PC-9 (cell line): ENCODE measurements around the gene PCNT. TPM values are rescaled to one million over a fixed set of nuclear protein-coding genes. Genes with fewer than 3 reads are reported as not detected.

Experiments used
- BruUV-seq: library from RNA; stranded (reverse); fragments of 400-500 nt; replicated peaks from 2 replicates; lab custom pipeline; 2021; lab: Mats Ljungman, UMichigan
- CTCF ChIA-PET: fragments of 300-600 bp; sonication (Branson Sonifier 250); formaldehyde crosslinking; loops from one replicate; lab custom pipeline; 2022; ENCODE audit warnings: antibody characterized with exemption; lab: Charles Lee
- POLR2A ChIA-PET: fragments of 300-600 bp; sonication (Branson Sonifier 250); formaldehyde crosslinking; loops from one replicate; lab custom pipeline; 2022; ENCODE audit warnings: antibody characterized with exemption; ENCODE audit not compliant: unreplicated experiment; lab: Charles Lee
- DNase-seq, 2 experiments: peaks; one replicate each; pipeline versions ENCODE4 v3.0.0 to v3.0.0-alpha.2; 2015 to 2022; ENCODE audit warnings: mixed read lengths in 1 of 2
- H2AFZ ChIP-seq: fragments of 200-600 bp; sonication (generic); 2 replicates; pipeline ENCODE4 v1.8.1; 2017; ENCODE audit warnings: antibody characterized with exemption
- H3F3A ChIP-seq: fragments of 200-600 bp; sonication (generic); 2 replicates; pipeline ENCODE4 v1.8.1; 2017; ENCODE audit warnings: antibody characterized with exemption, mild to moderate bottlenecking, low read depth; ENCODE audit not compliant: insufficient read depth
- H3K27ac ChIP-seq: fragments of 200-600 bp; sonication (generic); 2 replicates; pipeline ENCODE4 v1.6.1; 2016; ENCODE audit warnings: mixed run types
- H3K27me3 ChIP-seq: fragments of 200-600 bp; sonication (generic); 2 replicates; pipeline ENCODE4 v1.6.1; 2016; ENCODE audit warnings: low read depth, mixed run types; ENCODE audit not compliant: insufficient read depth
- H3K36me3 ChIP-seq: fragments of 200-600 bp; sonication (generic); 2 replicates; pipeline ENCODE4 v1.6.1; 2016; ENCODE audit warnings: low read depth, mixed run types
- H3K4me1 ChIP-seq: fragments of 200-600 bp; sonication (generic); replicated peaks from 2 replicates; pipeline ENCODE4 v1.6.1; 2016; ENCODE audit warnings: mixed run types; ENCODE audit not compliant: insufficient read depth
- H3K4me2 ChIP-seq: fragments of 200-600 bp; sonication (generic); 2 replicates; pipeline ENCODE4 v1.6.1; 2017; ENCODE audit warnings: mixed run types
- H3K4me3 ChIP-seq: fragments of 200-600 bp; sonication (generic); 2 replicates; pipeline ENCODE4 v1.6.1; 2016; ENCODE audit warnings: mixed run types
- H3K79me2 ChIP-seq: fragments of 200-600 bp; sonication (generic); 2 replicates; pipeline ENCODE4 v1.6.1; 2017; ENCODE audit warnings: low read depth, mixed run types
- H3K9me2 ChIP-seq: fragments of 200-600 bp; sonication (generic); 2 replicates; pipeline ENCODE4 v1.8.1; 2017; ENCODE audit warnings: mild to moderate bottlenecking; ENCODE audit not compliant: insufficient read depth
- H3K9me3 ChIP-seq: fragments of 200-600 bp; sonication (generic); 2 replicates; pipeline ENCODE4 v1.8.1; 2016; ENCODE audit warnings: low read depth; ENCODE audit not compliant: insufficient read depth
- H4K20me1 ChIP-seq: fragments of 200-600 bp; sonication (generic); 2 replicates; pipeline ENCODE4 v1.8.1; 2017; ENCODE audit not compliant: insufficient read depth
- EZH2 ChIP-seq: fragments of 200-600 bp; sonication (generic); IDR thresholded peaks from 2 replicates; pipeline ENCODE4 v1.8.0; 2017; ENCODE audit warnings: antibody characterized with exemption, low read depth
- intact Hi-C: fragments of 100-400 bp; cut with micrococcal nuclease; formaldehyde crosslinking; loops from one replicate; pipeline ENCODE4 v1.10.0; 2022; ENCODE audit not compliant: unreplicated experiment
- total RNA-seq: library from RNA; stranded (reverse); gene quantifications from 2 replicates; pipeline ENCODE4 v1.2.3, GENCODE V29; 2021
- TF ChIP-seq, protein P1 (sequence below): fragments of 200-600 bp; sonication (generic); conservative IDR thresholded peaks from 2 replicates; pipeline ENCODE4 v1.6.1; 2017; ENCODE audit warnings: mixed run types, antibody characterized with exemption, mild to moderate bottlenecking, moderate library complexity

PCNT gene
- total RNA-seq, 1 experiment from 2014 or later = 33.4 TPM

DNA sequence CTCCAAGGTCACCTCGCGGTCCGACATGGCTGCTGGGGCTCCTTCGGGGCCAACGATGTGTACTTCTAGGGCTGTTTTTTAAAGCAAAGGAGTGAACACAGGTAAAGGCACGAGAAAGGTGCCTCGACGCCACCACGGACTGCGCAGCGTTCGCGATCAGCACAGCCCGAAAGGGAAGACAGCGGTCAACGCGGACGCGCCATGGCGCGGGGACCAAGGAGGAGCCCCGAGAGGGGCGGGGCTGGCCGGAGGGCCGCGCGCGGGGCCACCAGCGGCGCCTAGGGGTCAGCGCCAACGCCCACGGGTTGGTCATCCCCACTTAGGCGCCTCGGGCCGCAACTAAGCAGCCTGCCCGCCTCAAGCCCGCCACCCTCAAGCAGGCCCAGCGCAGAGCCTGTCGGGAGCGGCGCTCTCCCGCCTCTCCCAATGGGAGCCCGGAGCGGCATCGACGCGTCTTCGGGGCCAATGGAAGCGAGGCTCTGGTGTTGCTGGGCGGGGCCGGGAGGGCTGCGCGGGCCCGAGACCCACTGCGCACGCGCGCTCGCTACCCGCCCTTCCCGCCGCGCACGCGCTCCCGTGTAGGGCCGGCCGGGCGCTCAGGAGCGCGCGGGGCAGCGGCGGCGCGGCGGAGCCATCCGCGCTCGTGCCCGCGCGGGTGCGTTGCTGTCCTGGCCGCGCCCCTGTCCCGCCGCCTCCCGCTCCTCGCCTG lies 134.5 kb downstream of the PCNT start, which contains the start of gene DIP2A:
TSS of gene DIP2A (plus strand) at position 577 of the 709 bp plus-strand sequence. CDS start 241 bp downstream, outside the sequence.
- H3K36me3 ChIP-seq = no peaks in the 10 kb centered on the region
- peak; percentile 80 to 92 for DNase-seq
- TF ChIP-seq, protein P1, sequence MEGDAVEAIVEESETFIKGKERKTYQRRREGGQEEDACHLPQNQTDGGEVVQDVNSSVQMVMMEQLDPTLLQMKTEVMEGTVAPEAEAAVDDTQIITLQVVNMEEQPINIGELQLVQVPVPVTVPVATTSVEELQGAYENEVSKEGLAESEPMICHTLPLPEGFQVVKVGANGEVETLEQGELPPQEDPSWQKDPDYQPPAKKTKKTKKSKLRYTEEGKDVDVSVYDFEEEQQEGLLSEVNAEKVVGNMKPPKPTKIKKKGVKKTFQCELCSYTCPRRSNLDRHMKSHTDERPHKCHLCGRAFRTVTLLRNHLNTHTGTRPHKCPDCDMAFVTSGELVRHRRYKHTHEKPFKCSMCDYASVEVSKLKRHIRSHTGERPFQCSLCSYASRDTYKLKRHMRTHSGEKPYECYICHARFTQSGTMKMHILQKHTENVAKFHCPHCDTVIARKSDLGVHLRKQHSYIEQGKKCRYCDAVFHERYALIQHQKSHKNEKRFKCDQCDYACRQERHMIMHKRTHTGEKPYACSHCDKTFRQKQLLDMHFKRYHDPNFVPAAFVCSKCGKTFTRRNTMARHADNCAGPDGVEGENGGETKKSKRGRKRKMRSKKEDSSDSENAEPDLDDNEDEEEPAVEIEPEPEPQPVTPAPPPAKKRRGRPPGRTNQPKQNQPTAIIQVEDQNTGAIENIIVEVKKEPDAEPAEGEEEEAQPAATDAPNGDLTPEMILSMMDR = no peak
- no peak for TF ChIP-seq EZH2
- no peaks in the 10 kb centered on the region for H4K20me1 ChIP-seq
- peak within 1 kb of the TSS; percentile 49 for H3K27ac ChIP-seq
- peak within 1 kb of the TSS; percentile 78 for H3K4me3 ChIP-seq
- ChIA-PET CTCF (no interaction called here), POLR2A (interaction anchor here (0.6 kb wide), 2 partner anchors 17 to 19 kb away, joined by 3 read pairs; no protein-coding TSS in a partner anchor)
- no peaks in the 10 kb centered on the region for H3K9me3 ChIP-seq
- no peaks in the 10 kb centered on the region for H3K4me1 ChIP-seq
- TSS peak; percentile 58 for BruUV-seq
- no peaks in the 10 kb centered on the region for H3K27me3 ChIP-seq
- peak within 1 kb of the TSS; percentile 98 for H3K4me2 ChIP-seq
- H3F3A ChIP-seq = no peaks in the 10 kb centered on the region
- no peaks in the 10 kb centered on the region for H3K9me2 ChIP-seq
- peak within 1 kb of the TSS; percentile 97 for H2AFZ ChIP-seq
- intact Hi-C loops = no loop called here
- peaks cover 31% of the 10 kb centered on the region for H3K79me2 ChIP-seq

DNA sequence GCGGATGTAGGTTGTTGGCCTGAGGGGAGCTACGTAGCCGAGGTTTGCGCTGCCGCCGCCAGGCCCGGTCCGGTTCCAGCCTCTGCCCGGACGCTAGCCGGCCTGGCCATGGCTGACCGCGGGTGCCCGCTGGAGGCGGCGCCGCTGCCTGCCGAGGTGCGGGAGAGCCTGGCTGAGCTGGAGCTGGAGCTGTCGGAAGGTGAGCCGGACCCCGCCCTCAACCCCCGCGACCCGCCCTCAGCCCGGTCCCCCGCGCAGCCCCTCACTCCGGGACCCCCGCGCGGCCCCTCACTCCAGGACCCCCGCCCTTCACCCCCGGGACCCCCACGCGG lies 135.0 kb downstream of the PCNT start:
- TF ChIP-seq EZH2 = no peak
- TF ChIP-seq, protein P1 = no peak
- Histone ChIP-seq H3K4me2 (peak overlapping the region; percentile 36; the same call in 1 of the 2 replicates), H3K9me2 (no peaks in the 10 kb centered on the region), H3K27ac (no peak overlapping the region), H3F3A (no peaks in the 10 kb centered on the region), H3K36me3 (no peaks in the 10 kb centered on the region), H3K9me3 (no peaks in the 10 kb centered on the region), H4K20me1 (no peaks in the 10 kb centered on the region), H3K4me1 (no peaks in the 10 kb centered on the region), H2AFZ (no peak overlapping the region), H3K79me2 (peaks cover 31% of the 10 kb centered on the region), H3K4me3 (peak overlapping the region; percentile 59), H3K27me3 (no peaks in the 10 kb centered on the region)
- ChIA-PET POLR2A (interaction anchor here (0.6 kb wide), 1 partner anchor 16 kb away, joined by 3 read pairs; no protein-coding TSS in a partner anchor), CTCF (no interaction called here)
- intact Hi-C loops = no loop called here
- BruUV-seq = no TSS peak
- no peak for DNase-seq

DNA sequence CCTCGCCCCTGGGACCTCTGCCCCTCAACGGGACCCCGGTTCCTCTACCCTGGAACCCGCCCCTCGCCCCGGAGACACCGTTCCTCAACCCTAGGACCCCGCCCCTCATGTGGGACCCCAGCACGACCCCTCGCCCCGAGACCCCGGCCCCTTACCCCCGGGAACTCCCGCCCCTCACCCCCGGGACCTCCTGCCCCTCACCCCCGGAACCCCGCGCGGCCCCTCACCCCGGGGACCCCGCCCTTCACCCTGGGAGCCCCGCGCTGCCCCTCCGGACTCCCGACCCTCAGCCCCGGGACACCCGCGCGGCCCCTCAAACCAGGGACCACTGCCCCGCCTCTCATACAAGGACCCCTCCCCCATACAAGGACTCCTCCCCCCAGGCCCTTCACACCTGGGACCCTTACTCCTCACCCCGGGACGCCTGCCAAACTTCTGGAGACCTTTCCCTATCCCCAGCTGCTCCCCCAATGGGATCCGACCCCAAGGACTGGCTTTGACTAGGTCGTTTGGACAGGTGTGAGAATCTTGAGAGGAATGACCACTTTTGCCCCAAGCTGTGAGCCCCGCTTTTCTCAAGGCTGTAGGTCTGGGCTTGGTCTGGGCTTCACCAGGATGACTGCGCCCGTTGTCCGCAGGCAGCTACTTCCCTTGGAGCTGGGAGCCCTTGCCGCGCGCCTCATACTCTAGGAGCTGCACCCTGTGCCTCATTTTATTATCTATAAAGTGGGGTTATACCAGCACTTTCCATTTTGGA lies 135.6 kb downstream of the PCNT start:
- Histone ChIP-seq H3K9me2 (no peaks in the 10 kb centered on the region), H3K4me3 (peak overlapping the region; percentile 59; the same call in 1 of the 2 replicates), H3K27ac (no peak overlapping the region), H3K4me1 (no peaks in the 10 kb centered on the region), H3F3A (no peaks in the 10 kb centered on the region), H4K20me1 (no peaks in the 10 kb centered on the region), H2AFZ (no peak overlapping the region), H3K27me3 (no peaks in the 10 kb centered on the region), H3K9me3 (no peaks in the 10 kb centered on the region), H3K79me2 (peaks cover 31% of the 10 kb centered on the region), H3K36me3 (no peaks in the 10 kb centered on the region), H3K4me2 (peak overlapping the region; percentile 71)
- CTCF ChIA-PET = interaction anchor here (0.6 kb wide), 1 partner anchor 44 kb away, joined by 9 read pairs; no protein-coding TSS in a partner anchor
- TF ChIP-seq EZH2 = no peak
- TF ChIP-seq, protein P1 = no peak
- POLR2A ChIA-PET = interaction anchor here (0.6 to 0.7 kb wide), 2 partner anchors 16 to 184 kb away, joined by 3 read pairs; no protein-coding TSS in a partner anchor
- TSS peak; percentile 24 for BruUV-seq
- DNase-seq = no peak
- intact Hi-C loops = no loop called here
